ENCODE results near the gene OLFM1. TPM values are rescaled to one million over a fixed set of nuclear protein-coding genes. Genes with fewer than 3 reads are reported as not detected.

OLFM1 gene
- total RNA-seq, 5 donors from 2014 or later (not counting 1 experiment from before 2014, with no cell fraction given) = 0.16 TPM; not detected in 4

DNA sequence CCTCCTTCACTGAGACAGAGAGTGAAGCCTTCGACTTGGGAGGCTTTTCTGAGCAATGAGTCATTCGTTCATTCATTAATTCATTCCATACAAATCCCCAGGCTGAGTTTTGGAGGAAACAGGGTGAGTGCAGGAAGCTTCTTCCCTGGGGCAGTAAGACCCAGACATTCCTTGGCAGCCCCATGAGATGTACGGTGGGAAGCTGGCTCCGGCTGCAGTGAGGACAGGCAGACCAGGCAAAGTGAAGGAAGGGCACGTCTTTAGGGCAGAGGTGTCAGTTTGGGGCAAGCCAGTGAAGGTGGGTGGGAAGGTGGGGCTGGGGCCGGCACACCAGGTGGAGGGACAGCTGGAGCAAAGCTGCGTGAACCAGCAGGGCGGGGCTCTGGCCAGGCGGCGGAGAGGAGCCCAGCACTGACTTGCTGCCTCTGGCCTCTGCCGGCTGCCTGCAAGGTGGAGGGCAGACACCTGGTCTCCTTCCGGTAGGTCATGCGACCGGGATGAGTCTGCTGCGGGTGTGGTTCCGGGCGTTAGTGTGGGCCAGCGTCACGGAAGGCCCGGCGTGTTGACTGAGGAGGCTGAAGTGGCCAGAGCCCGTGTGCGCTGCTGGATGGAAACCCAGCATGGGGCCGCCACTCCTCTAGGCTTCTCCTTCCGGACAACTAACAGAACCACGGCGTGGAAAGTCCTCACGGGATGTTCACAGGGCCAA is 16.6 kb downstream of the OLFM1 start:
- Histone ChIP-seq H3K9me3 (no peaks in the 10 kb centered on the region), H3K4me3 (ENCODE audit: control insufficient read depth in 1 of 2, extremely low read depth in 1 of 2, low read length in 1 of 2) (no peak overlapping the region), H3K27ac (ENCODE audit: low read length) (no peak overlapping the region), H3K36me3 (ENCODE audit: control insufficient read depth in 2 of 2, extremely low read depth in 1 of 2, insufficient read depth in 1 of 2, low read length in 1 of 2) (no peaks in the 10 kb centered on the region), H3K4me1 (ENCODE audit: control insufficient read depth in 1 of 2, extremely low read depth in 1 of 2, insufficient read depth in 2 of 2, low read length in 2 of 2) (no peaks in the 10 kb centered on the region), H3K27me3 (replicated peaks in 1 of 2; ENCODE audit: control insufficient read depth in 2 of 2, extremely low read depth in 1 of 2, insufficient read depth in 2 of 2, low read length in 1 of 2) (peaks cover 2 to 81% of the 10 kb centered on the region in 2 experiments)
- H3K27ac Mint-ChIP-seq = no peak overlapping the region
- DNase-seq = no peak
- WGBS (ENCODE audit: insufficient coverage) = 65% methylated on average over 25 of the region's 28 CpGs
- no peaks in the 10 kb centered on the region for H3K36me3 Mint-ChIP-seq
- peaks cover 0 to 4% (median 4%) of the 10 kb centered on the region in 3 donors for H3K4me1 Mint-ChIP-seq
- POLR2A ChIA-PET = no interaction called here
- no peak overlapping the region for H3K4me3 Mint-ChIP-seq
- peaks cover 31 to 63% of the 10 kb centered on the region in 2 donors for H3K27me3 Mint-ChIP-seq
- ATAC-seq (replicated peaks in 1 of 4) = no peak
- CTCF ChIA-PET = no interaction called here
- no peaks in the 10 kb centered on the region for H3K9me3 Mint-ChIP-seq

DNA sequence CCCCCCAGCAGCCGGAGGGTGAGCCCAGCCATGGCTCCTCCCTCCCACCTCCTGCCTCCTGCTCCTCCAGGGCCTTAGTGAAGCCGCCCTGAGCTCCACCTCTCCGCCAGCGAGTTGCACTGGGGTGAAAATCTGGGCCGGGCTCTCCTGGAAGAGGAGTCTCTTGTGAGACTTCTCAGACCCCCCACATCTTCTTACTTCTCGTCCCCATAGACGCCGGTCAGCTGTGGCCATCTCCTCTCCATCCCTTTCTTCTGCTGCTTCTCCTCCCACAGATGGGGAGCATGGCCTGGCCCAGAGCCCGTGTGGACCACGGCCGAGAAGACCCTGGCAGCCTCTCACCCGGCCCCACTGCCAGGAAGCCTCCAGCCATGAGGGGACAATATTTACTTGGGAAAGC is 17.3 kb downstream of the OLFM1 start:
- ATAC-seq (replicated peaks in 1 of 4) (no peak), DNase-seq (no peak)
- H3K36me3 Mint-ChIP-seq = no peaks in the 10 kb centered on the region
- Histone ChIP-seq H3K9me3 (no peaks in the 10 kb centered on the region), H3K4me3 (ENCODE audit: control insufficient read depth in 1 of 2, extremely low read depth in 1 of 2, low read length in 1 of 2) (no peak overlapping the region), H3K4me1 (ENCODE audit: control insufficient read depth in 1 of 2, extremely low read depth in 1 of 2, insufficient read depth in 2 of 2, low read length in 2 of 2) (no peaks in the 10 kb centered on the region), H3K27ac (ENCODE audit: low read length) (no peak overlapping the region), H3K27me3 (replicated peaks in 1 of 2; ENCODE audit: control insufficient read depth in 2 of 2, extremely low read depth in 1 of 2, insufficient read depth in 2 of 2, low read length in 1 of 2) (peaks cover 2 to 84% of the 10 kb centered on the region in 2 experiments), H3K36me3 (ENCODE audit: control insufficient read depth in 2 of 2, extremely low read depth in 1 of 2, insufficient read depth in 1 of 2, low read length in 1 of 2) (no peaks in the 10 kb centered on the region)
- ChIA-PET CTCF (no interaction called here), POLR2A (no interaction called here)
- H3K27ac Mint-ChIP-seq = no peak overlapping the region
- peaks cover 0 to 9% (median 5%) of the 10 kb centered on the region in 3 donors for H3K4me1 Mint-ChIP-seq
- WGBS (ENCODE audit: insufficient coverage) = 58% methylated on average over 5 of the region's 12 CpGs
- no peak overlapping the region for H3K4me3 Mint-ChIP-seq
- peaks cover 28 to 61% of the 10 kb centered on the region in 2 donors for H3K27me3 Mint-ChIP-seq
- H3K9me3 Mint-ChIP-seq = no peaks in the 10 kb centered on the region

DNA sequence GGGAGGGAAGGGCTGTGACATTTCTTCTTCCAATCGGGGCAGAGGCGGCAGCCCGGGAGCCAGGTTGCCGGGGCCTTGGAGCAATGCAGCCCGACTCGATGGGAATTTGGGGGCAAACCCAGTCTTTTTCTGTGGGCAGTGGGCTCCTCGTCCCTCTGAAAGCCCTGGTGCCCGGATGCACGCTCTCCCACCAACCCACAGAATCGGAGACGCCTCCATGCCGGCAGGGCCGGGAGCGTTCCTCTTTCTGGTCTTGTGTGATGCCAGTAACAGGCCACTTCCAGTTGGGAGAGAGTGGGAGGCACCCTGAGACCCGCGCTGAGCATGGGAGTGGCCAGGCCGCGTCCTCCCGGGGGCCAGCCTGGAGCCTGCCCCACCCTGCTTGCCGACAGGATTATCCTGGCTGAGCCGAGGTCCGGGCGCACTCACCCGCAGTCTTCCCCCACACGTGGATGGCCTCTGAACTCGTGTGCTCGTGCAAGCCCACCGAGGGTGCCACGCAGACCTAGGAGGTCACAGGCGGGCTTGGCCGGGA is 17.8 kb downstream of the OLFM1 start:
- H3K9me3 Mint-ChIP-seq = no peaks in the 10 kb centered on the region
- Histone ChIP-seq H3K27me3 (replicated peaks in 1 of 2; ENCODE audit: control insufficient read depth in 2 of 2, extremely low read depth in 1 of 2, insufficient read depth in 2 of 2, low read length in 1 of 2) (peaks cover 2 to 86% of the 10 kb centered on the region in 2 experiments), H3K36me3 (ENCODE audit: control insufficient read depth in 2 of 2, extremely low read depth in 1 of 2, insufficient read depth in 1 of 2, low read length in 1 of 2) (no peaks in the 10 kb centered on the region), H3K4me3 (ENCODE audit: control insufficient read depth in 1 of 2, extremely low read depth in 1 of 2, low read length in 1 of 2) (no peak overlapping the region), H3K9me3 (no peaks in the 10 kb centered on the region), H3K27ac (ENCODE audit: low read length) (no peak overlapping the region), H3K4me1 (ENCODE audit: control insufficient read depth in 1 of 2, extremely low read depth in 1 of 2, insufficient read depth in 2 of 2, low read length in 2 of 2) (no peaks in the 10 kb centered on the region)
- H3K27ac Mint-ChIP-seq = no peak overlapping the region
- no peak overlapping the region for H3K4me3 Mint-ChIP-seq
- ChIA-PET CTCF (no interaction called here), POLR2A (no interaction called here)
- 75% methylated on average over 16 of the region's 31 CpGs for WGBS (ENCODE audit: insufficient coverage)
- H3K36me3 Mint-ChIP-seq = no peaks in the 10 kb centered on the region
- H3K4me1 Mint-ChIP-seq = peaks cover 0 to 9% (median 5%) of the 10 kb centered on the region in 3 donors
- DNase-seq (no peak), ATAC-seq (replicated peaks in 1 of 4) (no peak)
- peaks cover 28 to 63% of the 10 kb centered on the region in 2 donors for H3K27me3 Mint-ChIP-seq

DNA sequence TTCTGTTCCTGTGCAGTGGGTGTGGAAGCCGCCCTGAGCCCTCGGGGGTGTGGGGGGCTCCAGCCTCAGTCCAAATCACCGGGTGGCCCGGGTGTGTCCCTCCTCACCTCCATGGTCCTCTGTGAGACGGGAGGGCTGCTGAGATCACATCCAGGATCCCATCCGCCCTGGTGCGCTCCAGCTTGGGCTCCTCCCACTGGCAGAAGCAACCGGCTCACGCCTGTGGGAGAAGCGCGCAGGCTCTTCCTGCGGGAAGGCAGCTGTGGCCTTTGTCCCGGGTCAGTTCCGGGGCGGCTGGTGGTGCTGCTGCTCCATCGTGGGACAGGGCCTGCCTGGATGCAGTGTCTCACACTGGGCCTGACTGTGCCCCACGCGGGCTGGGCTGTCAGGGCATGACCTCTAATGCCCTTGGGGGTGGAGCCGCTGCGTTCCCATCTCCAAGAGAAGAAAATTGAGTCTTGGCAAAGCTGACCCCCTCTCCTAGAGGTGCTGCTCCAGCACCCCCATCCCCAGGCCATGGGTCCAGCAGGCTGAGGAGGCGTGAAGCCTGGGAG is 18.5 kb downstream of the OLFM1 start:
- H3K27ac Mint-ChIP-seq = no peak overlapping the region
- no peak overlapping the region for H3K4me3 Mint-ChIP-seq
- Histone ChIP-seq H3K27me3 (replicated peaks in 1 of 2; ENCODE audit: control insufficient read depth in 2 of 2, extremely low read depth in 1 of 2, insufficient read depth in 2 of 2, low read length in 1 of 2) (peaks cover 2 to 88% of the 10 kb centered on the region in 2 experiments), H3K4me3 (ENCODE audit: control insufficient read depth in 1 of 2, extremely low read depth in 1 of 2, low read length in 1 of 2) (no peak overlapping the region), H3K27ac (ENCODE audit: low read length) (no peak overlapping the region), H3K4me1 (ENCODE audit: control insufficient read depth in 1 of 2, extremely low read depth in 1 of 2, insufficient read depth in 2 of 2, low read length in 2 of 2) (no peaks in the 10 kb centered on the region), H3K36me3 (ENCODE audit: control insufficient read depth in 2 of 2, extremely low read depth in 1 of 2, insufficient read depth in 1 of 2, low read length in 1 of 2) (no peaks in the 10 kb centered on the region), H3K9me3 (no peaks in the 10 kb centered on the region)
- H3K4me1 Mint-ChIP-seq = peaks cover 0 to 9% (median 5%) of the 10 kb centered on the region in 3 donors
- no peaks in the 10 kb centered on the region for H3K36me3 Mint-ChIP-seq
- ChIA-PET POLR2A (no interaction called here), CTCF (no interaction called here)
- no peaks in the 10 kb centered on the region for H3K9me3 Mint-ChIP-seq
- DNase-seq = no peak
- 58% methylated on average over 16 of the region's 21 CpGs for WGBS (ENCODE audit: insufficient coverage)
- ATAC-seq (replicated peaks in 1 of 4) = no peak
- H3K27me3 Mint-ChIP-seq = peaks cover 28 to 64% of the 10 kb centered on the region in 2 donors

- no peaks in the 10 kb centered on the region for H3K36me3 ChIP-seq (ENCODE audit: control insufficient read depth in 2 of 2, extremely low read depth in 1 of 2, insufficient read depth in 1 of 2, low read length in 1 of 2)
- H3K27me3 ChIP-seq (replicated peaks in 1 of 2; ENCODE audit: control insufficient read depth in 2 of 2, extremely low read depth in 1 of 2, insufficient read depth in 2 of 2, low read length in 1 of 2) = peaks cover 2 to 93% of the 10 kb centered on the region in 2 experiments
- Mint-ChIP-seq H3K27me3 (peaks cover 24 to 61% of the 10 kb centered on the region in 2 donors), H3K9me3 (no peaks in the 10 kb centered on the region), H3K27ac (no peak overlapping the region), H3K4me1 (peaks cover 0 to 9% (median 5%) of the 10 kb centered on the region in 3 donors), H3K4me3 (no peak overlapping the region), H3K36me3 (no peaks in the 10 kb centered on the region)
- H3K9me3 ChIP-seq = no peaks in the 10 kb centered on the region
- no peak overlapping the region for H3K27ac ChIP-seq (ENCODE audit: low read length)
- ATAC-seq (replicated peaks in 1 of 4) = no peak
- CTCF ChIA-PET = no interaction called here
- no peaks in the 10 kb centered on the region for H3K4me1 ChIP-seq (ENCODE audit: control insufficient read depth in 1 of 2, extremely low read depth in 1 of 2, insufficient read depth in 2 of 2, low read length in 2 of 2)
- no peak overlapping the region for H3K4me3 ChIP-seq (ENCODE audit: control insufficient read depth in 1 of 2, extremely low read depth in 1 of 2, low read length in 1 of 2)
- WGBS (ENCODE audit: insufficient coverage) = 83% methylated on average over 27 of the region's 29 CpGs
- POLR2A ChIA-PET = no interaction called here
- no peak for DNase-seq
Measured at GRCh38 chr9:135106551-135107270, 19.2 kb downstream of the OLFM1 start.

GRCh38 chr9:135107581-135108235 is 20.2 kb downstream of the OLFM1 start:
- POLR2A ChIA-PET = no interaction called here
- H3K4me3 Mint-ChIP-seq = no peak overlapping the region

More at GRCh38 chr9:135107581-135108235, 20.2 kb downstream of the OLFM1 start:
- Histone ChIP-seq H3K9me3 (no peaks in the 10 kb centered on the region), H3K27me3 (replicated peaks in 1 of 2; ENCODE audit: control insufficient read depth in 2 of 2, extremely low read depth in 1 of 2, insufficient read depth in 2 of 2, low read length in 1 of 2) (peaks cover 2 to 85% of the 10 kb centered on the region in 2 experiments), H3K4me3 (ENCODE audit: control insufficient read depth in 1 of 2, extremely low read depth in 1 of 2, low read length in 1 of 2) (no peak overlapping the region), H3K27ac (ENCODE audit: low read length) (no peak overlapping the region), H3K4me1 (ENCODE audit: control insufficient read depth in 1 of 2, extremely low read depth in 1 of 2, insufficient read depth in 2 of 2, low read length in 2 of 2) (no peaks in the 10 kb centered on the region), H3K36me3 (ENCODE audit: control insufficient read depth in 2 of 2, extremely low read depth in 1 of 2, insufficient read depth in 1 of 2, low read length in 1 of 2) (no peaks in the 10 kb centered on the region)
- CTCF ChIA-PET = no interaction called here
- no peak for DNase-seq
- no CpG with 5 or more reads among the region's 10 CpGs for WGBS (ENCODE audit: insufficient coverage)
- no peaks in the 10 kb centered on the region for H3K36me3 Mint-ChIP-seq
- no peak for ATAC-seq (replicated peaks in 1 of 4)
- H3K27me3 Mint-ChIP-seq = peaks cover 27 to 64% of the 10 kb centered on the region in 2 donors
- H3K27ac Mint-ChIP-seq = no peak overlapping the region
- peaks cover 0 to 9% (median 5%) of the 10 kb centered on the region in 3 donors for H3K4me1 Mint-ChIP-seq
- H3K9me3 Mint-ChIP-seq = no peaks in the 10 kb centered on the region
